ENCODE data around the gene SGMS1. TPM values are rescaled to one million over a fixed set of nuclear protein-coding genes. Genes with fewer than 3 reads are reported as not detected.

The SGMS1 gene
- total RNA-seq, 5 donors from 2014 or later (not counting 1 experiment from before 2014, with no cell fraction given): 28.4 to 39.7 (median 32.6) TPM

DNA sequence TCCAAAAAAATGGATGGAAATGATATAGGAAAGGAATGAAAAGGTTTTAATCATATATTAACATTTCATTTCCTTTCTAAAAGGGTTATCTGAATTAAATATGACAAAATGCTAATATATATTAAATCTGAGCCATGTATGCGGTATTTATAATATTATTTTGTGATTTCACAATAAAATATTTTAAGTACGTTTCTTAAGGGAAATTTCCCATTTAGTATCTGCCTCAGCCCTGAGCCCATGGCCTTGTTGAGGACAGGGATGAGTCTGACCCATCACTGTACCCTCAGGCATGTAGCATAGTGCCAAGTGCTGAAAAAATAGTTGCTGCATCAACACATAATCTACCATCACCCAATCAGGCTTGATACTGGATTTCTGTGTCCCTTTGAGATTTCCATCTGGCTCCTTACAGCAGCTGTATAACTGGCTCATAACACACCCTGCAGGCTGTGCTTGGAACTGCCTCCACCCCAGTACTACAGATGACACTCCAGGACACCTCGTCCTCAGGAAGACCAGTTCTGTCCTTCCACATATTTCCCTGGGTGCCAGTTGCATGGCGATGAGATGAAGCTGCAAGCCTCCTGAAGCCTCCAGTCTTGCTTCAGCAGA lies 313.1 kb downstream of the SGMS1 start:
- H3K27me3 Mint-ChIP-seq: no peaks in the 10 kb centered on the region
- CTCF ChIA-PET: interaction anchor here in 1 of 2 donors (0.6 kb wide), 1 partner anchor 233 kb away, joined by 5 read pairs; no protein-coding TSS in a partner anchor
- Histone ChIP-seq H3K4me1 (ENCODE audit: control insufficient read depth in 1 of 2, extremely low read depth in 1 of 2, insufficient read depth in 2 of 2, low read length in 2 of 2) (no peaks in the 10 kb centered on the region), H3K4me3 (ENCODE audit: control insufficient read depth in 1 of 2, extremely low read depth in 1 of 2, low read length in 1 of 2) (no peak overlapping the region), H3K27me3 (replicated peaks in 1 of 2; ENCODE audit: control insufficient read depth in 2 of 2, extremely low read depth in 1 of 2, insufficient read depth in 2 of 2, low read length in 1 of 2) (no peaks in the 10 kb centered on the region), H3K27ac (ENCODE audit: low read length) (no peak overlapping the region), H3K36me3 (ENCODE audit: control insufficient read depth in 2 of 2, extremely low read depth in 1 of 2, insufficient read depth in 1 of 2, low read length in 1 of 2) (peaks cover 4 to 39% of the 10 kb centered on the region in 2 donors), H3K9me3 (no peaks in the 10 kb centered on the region)
- H3K9me3 Mint-ChIP-seq: peaks cover 0 to 9% (median 9%) of the 10 kb centered on the region in 3 donors
- WGBS (ENCODE audit: insufficient coverage): 100% methylated on average over 2 of the region's 4 CpGs
- H3K4me1 Mint-ChIP-seq: peaks cover 3 to 12% (median 5%) of the 10 kb centered on the region in 3 donors
- DNase-seq (peak in 3 of 35 experiments; percentile 3 to 14 (median 3)), ATAC-seq (replicated peaks in 1 of 4) (no peak)
- no peak overlapping the region for H3K4me3 Mint-ChIP-seq
- no peak overlapping the region for H3K27ac Mint-ChIP-seq
- H3K36me3 Mint-ChIP-seq: peaks cover 72% of the 10 kb centered on the region
- POLR2A ChIA-PET: no interaction called here

- ChIA-PET POLR2A (no interaction called here), CTCF (no interaction called here)
- no peak overlapping the region for H3K27ac ChIP-seq (ENCODE audit: low read length)
- H3K4me1 ChIP-seq (ENCODE audit: control insufficient read depth in 1 of 2, extremely low read depth in 1 of 2, insufficient read depth in 2 of 2, low read length in 2 of 2): no peaks in the 10 kb centered on the region
- H3K27ac Mint-ChIP-seq: no peak overlapping the region
- H3K9me3 ChIP-seq: no peaks in the 10 kb centered on the region
- 100% methylated on average over 1 of the region's 4 CpGs for WGBS (ENCODE audit: insufficient coverage)
- ATAC-seq (replicated peaks in 1 of 4) (no peak), DNase-seq (no peak)
- H3K36me3 ChIP-seq (ENCODE audit: control insufficient read depth in 2 of 2, extremely low read depth in 1 of 2, insufficient read depth in 1 of 2, low read length in 1 of 2): peaks cover 4 to 39% of the 10 kb centered on the region in 2 donors
- H3K4me1 Mint-ChIP-seq: peaks cover 0 to 4% (median 0%) of the 10 kb centered on the region in 3 donors
- H3K9me3 Mint-ChIP-seq: peaks cover 0 to 9% (median 9%) of the 10 kb centered on the region in 3 donors
- no peaks in the 10 kb centered on the region for H3K27me3 Mint-ChIP-seq
- no peak overlapping the region for H3K4me3 ChIP-seq (ENCODE audit: control insufficient read depth in 1 of 2, extremely low read depth in 1 of 2, low read length in 1 of 2)
- H3K36me3 Mint-ChIP-seq: peaks cover 63% of the 10 kb centered on the region
- H3K4me3 Mint-ChIP-seq: no peak overlapping the region
- no peaks in the 10 kb centered on the region for H3K27me3 ChIP-seq (replicated peaks in 1 of 2; ENCODE audit: control insufficient read depth in 2 of 2, extremely low read depth in 1 of 2, insufficient read depth in 2 of 2, low read length in 1 of 2)
Measured at GRCh38 chr10:50309342-50309741, 314.4 kb downstream of the SGMS1 start.

DNA sequence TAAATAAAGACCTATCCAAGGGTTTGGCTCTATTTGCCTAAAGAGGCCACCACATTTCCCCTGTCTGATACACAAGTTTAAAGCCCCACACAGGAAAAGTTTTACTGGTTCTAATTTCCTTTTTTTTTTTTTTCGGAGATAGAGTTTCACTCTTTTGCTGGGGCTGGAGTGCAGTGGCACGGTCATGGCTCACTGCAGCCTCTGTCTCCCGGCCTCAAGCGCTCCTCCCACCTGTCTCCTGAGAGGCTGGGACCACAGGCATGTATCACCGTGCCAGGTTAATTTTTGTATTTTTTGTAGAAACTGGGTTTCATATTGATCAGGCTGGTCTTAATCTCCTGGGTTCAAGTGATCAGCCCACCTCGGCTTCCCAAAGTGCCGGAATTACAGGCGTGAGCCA lies 319.1 kb downstream of the SGMS1 start:
- Mint-ChIP-seq H3K36me3 (peaks cover 29% of the 10 kb centered on the region), H3K4me3 (no peak overlapping the region), H3K27ac (no peak overlapping the region), H3K9me3 (no peaks in the 10 kb centered on the region), H3K27me3 (no peaks in the 10 kb centered on the region), H3K4me1 (peaks cover 0 to 2% (median 0%) of the 10 kb centered on the region in 3 donors)
- ATAC-seq (replicated peaks in 1 of 4): no peak
- Histone ChIP-seq H3K27me3 (replicated peaks in 1 of 2; ENCODE audit: control insufficient read depth in 2 of 2, extremely low read depth in 1 of 2, insufficient read depth in 2 of 2, low read length in 1 of 2) (no peaks in the 10 kb centered on the region), H3K27ac (ENCODE audit: low read length) (no peak overlapping the region), H3K4me1 (ENCODE audit: control insufficient read depth in 1 of 2, extremely low read depth in 1 of 2, insufficient read depth in 2 of 2, low read length in 2 of 2) (no peaks in the 10 kb centered on the region), H3K4me3 (ENCODE audit: control insufficient read depth in 1 of 2, extremely low read depth in 1 of 2, low read length in 1 of 2) (no peak overlapping the region), H3K9me3 (no peaks in the 10 kb centered on the region), H3K36me3 (ENCODE audit: control insufficient read depth in 2 of 2, extremely low read depth in 1 of 2, insufficient read depth in 1 of 2, low read length in 1 of 2) (peaks cover 0 to 19% of the 10 kb centered on the region in 2 donors)
- ChIA-PET POLR2A (interaction anchor here in 1 of 2 donors (0.6 kb wide), 1 partner anchor 236 kb away, joined by 9 read pairs; no protein-coding TSS in a partner anchor), CTCF (interaction anchor here in 1 of 2 donors (0.6 kb wide), 1 partner anchor 799 kb away, joined by 5 read pairs; no protein-coding TSS in a partner anchor)
- DNase-seq: no peak
- 100% methylated on average over 3 of the region's 8 CpGs for WGBS (ENCODE audit: insufficient coverage)

DNA sequence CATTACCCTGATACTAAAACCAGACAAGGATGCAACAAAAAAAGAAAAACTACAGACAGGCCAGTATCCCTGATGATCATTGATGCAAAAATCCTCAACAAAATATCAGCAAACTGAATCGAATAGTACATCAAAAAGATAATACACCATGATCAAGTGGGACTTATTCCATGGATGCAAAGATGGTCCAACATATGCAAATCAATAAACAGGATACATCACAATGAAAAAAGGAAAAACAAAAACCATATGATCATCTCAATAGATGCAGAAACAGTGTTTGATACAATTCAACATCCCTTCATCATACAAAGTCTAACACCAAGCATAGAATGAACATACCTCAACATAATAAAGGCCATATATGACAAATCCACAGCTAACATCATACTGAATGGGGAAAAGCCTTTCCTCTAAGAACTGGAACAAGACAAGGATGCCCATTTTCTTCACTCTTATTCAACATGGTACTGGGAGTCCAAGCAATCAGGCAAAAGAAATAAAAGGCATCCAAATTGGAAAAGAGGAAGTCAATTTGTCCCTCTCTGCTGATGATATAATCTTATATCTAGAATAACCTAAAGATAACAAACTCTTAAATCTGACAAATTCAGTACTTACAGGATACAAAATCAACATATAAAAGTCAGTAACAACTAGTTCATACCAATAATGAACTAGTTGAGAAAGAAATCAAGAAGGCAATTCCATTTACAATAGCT lies 323.6 kb downstream of the SGMS1 start:
- DNase-seq (no peak), ATAC-seq (replicated peaks in 1 of 4) (no peak)
- ChIA-PET CTCF (no interaction called here), POLR2A (no interaction called here)
- Mint-ChIP-seq H3K4me3 (no peak overlapping the region), H3K9me3 (peaks cover 5 to 15% (median 9%) of the 10 kb centered on the region in 3 donors), H3K4me1 (peaks cover 0 to 2% (median 0%) of the 10 kb centered on the region in 3 donors), H3K27me3 (no peaks in the 10 kb centered on the region), H3K36me3 (peaks cover 9% of the 10 kb centered on the region), H3K27ac (no peak overlapping the region)
- Histone ChIP-seq H3K9me3 (no peaks in the 10 kb centered on the region), H3K4me1 (ENCODE audit: control insufficient read depth in 1 of 2, extremely low read depth in 1 of 2, insufficient read depth in 2 of 2, low read length in 2 of 2) (no peaks in the 10 kb centered on the region), H3K27me3 (replicated peaks in 1 of 2; ENCODE audit: control insufficient read depth in 2 of 2, extremely low read depth in 1 of 2, insufficient read depth in 2 of 2, low read length in 1 of 2) (no peaks in the 10 kb centered on the region), H3K4me3 (ENCODE audit: control insufficient read depth in 1 of 2, extremely low read depth in 1 of 2, low read length in 1 of 2) (no peak overlapping the region), H3K36me3 (ENCODE audit: control insufficient read depth in 2 of 2, extremely low read depth in 1 of 2, insufficient read depth in 1 of 2, low read length in 1 of 2) (no peaks in the 10 kb centered on the region), H3K27ac (ENCODE audit: low read length) (no peak overlapping the region)
- 100% methylated on average over 1 of the region's 1 CpG for WGBS (ENCODE audit: insufficient coverage)

GRCh38 chr10:50295367-50295766 lies 328.4 kb downstream of the SGMS1 start:
- Histone ChIP-seq H3K4me3 (ENCODE audit: control insufficient read depth in 1 of 2, extremely low read depth in 1 of 2, low read length in 1 of 2) (no peak overlapping the region), H3K4me1 (ENCODE audit: control insufficient read depth in 1 of 2, extremely low read depth in 1 of 2, insufficient read depth in 2 of 2, low read length in 2 of 2) (peaks cover 0 to 2% of the 10 kb centered on the region in 2 experiments), H3K36me3 (ENCODE audit: control insufficient read depth in 2 of 2, extremely low read depth in 1 of 2, insufficient read depth in 1 of 2, low read length in 1 of 2) (no peaks in the 10 kb centered on the region), H3K27me3 (replicated peaks in 1 of 2; ENCODE audit: control insufficient read depth in 2 of 2, extremely low read depth in 1 of 2, insufficient read depth in 2 of 2, low read length in 1 of 2) (no peaks in the 10 kb centered on the region), H3K9me3 (no peaks in the 10 kb centered on the region), H3K27ac (ENCODE audit: low read length) (no peak overlapping the region)
- Mint-ChIP-seq H3K27me3 (no peaks in the 10 kb centered on the region), H3K4me3 (no peak overlapping the region), H3K4me1 (no peaks in the 10 kb centered on the region), H3K27ac (no peak overlapping the region), H3K9me3 (peaks cover 5 to 15% (median 9%) of the 10 kb centered on the region in 3 donors), H3K36me3 (peaks cover 6% of the 10 kb centered on the region)
- CTCF ChIA-PET: no interaction called here
- no CpG with 5 or more reads among the region's 1 CpG for WGBS (ENCODE audit: insufficient coverage)
- POLR2A ChIA-PET: no interaction called here
- no peak for ATAC-seq (replicated peaks in 1 of 4)
- no peak for DNase-seq

- POLR2A ChIA-PET: no interaction called here
- DNase-seq (no peak), ATAC-seq (replicated peaks in 1 of 4) (no peak)
- no peaks in the 10 kb centered on the region for H3K27me3 Mint-ChIP-seq
- H3K36me3 ChIP-seq (ENCODE audit: control insufficient read depth in 2 of 2, extremely low read depth in 1 of 2, insufficient read depth in 1 of 2, low read length in 1 of 2): no peaks in the 10 kb centered on the region
- H3K9me3 Mint-ChIP-seq: peaks cover 5 to 15% (median 9%) of the 10 kb centered on the region in 3 donors
- H3K4me1 Mint-ChIP-seq: no peaks in the 10 kb centered on the region
- WGBS (ENCODE audit: insufficient coverage): 100% methylated on average over 1 of the region's 1 CpG
- H3K36me3 Mint-ChIP-seq: peaks cover 6% of the 10 kb centered on the region
- H3K9me3 ChIP-seq: no peaks in the 10 kb centered on the region
- no peaks in the 10 kb centered on the region for H3K27me3 ChIP-seq (replicated peaks in 1 of 2; ENCODE audit: control insufficient read depth in 2 of 2, extremely low read depth in 1 of 2, insufficient read depth in 2 of 2, low read length in 1 of 2)
- CTCF ChIA-PET: no interaction called here
- no peak overlapping the region for H3K4me3 Mint-ChIP-seq
- no peak overlapping the region for H3K27ac Mint-ChIP-seq
- H3K4me1 ChIP-seq (ENCODE audit: control insufficient read depth in 1 of 2, extremely low read depth in 1 of 2, insufficient read depth in 2 of 2, low read length in 2 of 2): peaks cover 0 to 2% of the 10 kb centered on the region in 2 experiments
- H3K4me3 ChIP-seq (ENCODE audit: control insufficient read depth in 1 of 2, extremely low read depth in 1 of 2, low read length in 1 of 2): no peak overlapping the region
- H3K27ac ChIP-seq (ENCODE audit: low read length): no peak overlapping the region
Measured at GRCh38 chr10:50294582-50294981, 329.2 kb downstream of the SGMS1 start.
